HG02623 (cell line): ENCODE measurements around the gene HOXC9.

ENCODE experiments used
- ATAC-seq: cut with Tn5 transposase; IDR thresholded peaks from one replicate; pipeline ENCODE4 v1.9.1; 2021; ENCODE audit warnings: moderate library complexity; ENCODE audit not compliant: unreplicated experiment

Gene HOXC9

DNA sequence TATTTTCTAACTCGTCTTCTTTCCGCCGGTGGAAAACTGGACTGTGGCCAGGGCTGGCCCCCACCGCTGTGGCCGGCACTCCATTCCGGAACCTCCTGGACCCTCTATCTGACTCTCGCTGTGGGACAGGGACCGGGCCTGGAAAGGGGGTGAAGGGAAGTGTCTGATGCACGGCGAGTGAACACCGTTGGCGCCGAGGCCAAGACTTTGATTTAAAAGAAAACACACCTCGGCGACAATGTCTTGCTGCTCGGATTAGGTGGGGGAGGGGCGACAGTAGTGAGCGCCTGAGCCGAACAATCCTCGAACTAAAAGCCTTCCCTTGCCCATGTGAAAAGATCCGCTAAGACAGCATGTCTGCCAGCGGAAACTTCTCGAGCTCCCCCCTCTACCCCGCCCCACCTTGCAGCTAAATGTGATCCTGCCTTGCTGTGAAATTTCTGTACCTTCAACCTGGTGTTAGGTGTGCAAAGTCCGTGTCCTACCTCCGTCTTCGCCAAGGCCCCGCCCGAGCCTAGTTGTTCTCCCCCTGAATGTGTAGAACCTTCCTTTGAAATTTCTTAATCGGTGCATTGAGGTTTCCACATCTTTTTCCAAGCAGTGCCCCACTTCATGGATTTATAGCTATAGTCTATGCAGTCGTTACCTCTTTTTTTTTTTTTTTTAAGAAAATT, 24.3 kb upstream of the HOXC9 start:
- no peak for ATAC-seq

DNA sequence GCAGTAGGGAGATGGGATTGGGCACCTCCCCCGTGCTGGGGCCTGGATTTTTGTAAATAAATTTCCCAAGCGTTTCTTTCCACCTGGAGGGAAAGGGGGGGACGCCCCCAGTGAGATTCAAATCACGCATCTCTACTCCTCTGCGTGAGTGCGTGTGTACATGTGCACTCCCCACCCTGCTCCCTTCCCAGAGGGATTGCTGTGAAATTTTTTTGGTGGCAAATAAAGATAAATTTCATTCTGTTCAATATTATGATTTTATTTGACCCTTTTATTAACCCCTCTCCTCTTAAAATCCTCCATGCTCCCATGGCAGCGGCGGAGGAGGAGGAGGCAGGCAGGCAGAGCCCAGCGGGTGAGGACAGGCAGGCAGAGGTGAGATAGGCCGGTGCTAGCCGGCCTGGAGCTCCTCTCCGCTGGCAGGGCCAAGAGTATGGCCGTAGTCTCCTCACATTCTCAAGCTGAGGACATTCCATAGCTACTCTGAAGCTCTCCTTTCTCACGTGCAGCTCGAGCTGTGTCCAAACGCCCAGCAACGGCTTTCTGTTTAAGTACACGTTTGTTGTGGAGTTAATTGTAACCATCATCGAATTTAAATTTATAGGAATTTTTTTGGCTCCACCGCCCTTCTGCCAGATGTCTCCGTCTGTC, 23.7 kb upstream of the HOXC9 start:
- ATAC-seq, result no peak

GRCh38 chr12:53976823-53977595, 23.0 kb upstream of the HOXC9 start:
- no peak for ATAC-seq

- no peak for ATAC-seq
Measured at GRCh38 chr12:53977596-53978445, 22.1 kb upstream of the HOXC9 start.

GRCh38 chr12:53978477-53979356, 21.2 kb upstream of the HOXC9 start:
- ATAC-seq, result no peak

- ATAC-seq, result no peak
Measured at GRCh38 chr12:53980104-53980801, 19.7 kb upstream of the HOXC9 start.

DNA sequence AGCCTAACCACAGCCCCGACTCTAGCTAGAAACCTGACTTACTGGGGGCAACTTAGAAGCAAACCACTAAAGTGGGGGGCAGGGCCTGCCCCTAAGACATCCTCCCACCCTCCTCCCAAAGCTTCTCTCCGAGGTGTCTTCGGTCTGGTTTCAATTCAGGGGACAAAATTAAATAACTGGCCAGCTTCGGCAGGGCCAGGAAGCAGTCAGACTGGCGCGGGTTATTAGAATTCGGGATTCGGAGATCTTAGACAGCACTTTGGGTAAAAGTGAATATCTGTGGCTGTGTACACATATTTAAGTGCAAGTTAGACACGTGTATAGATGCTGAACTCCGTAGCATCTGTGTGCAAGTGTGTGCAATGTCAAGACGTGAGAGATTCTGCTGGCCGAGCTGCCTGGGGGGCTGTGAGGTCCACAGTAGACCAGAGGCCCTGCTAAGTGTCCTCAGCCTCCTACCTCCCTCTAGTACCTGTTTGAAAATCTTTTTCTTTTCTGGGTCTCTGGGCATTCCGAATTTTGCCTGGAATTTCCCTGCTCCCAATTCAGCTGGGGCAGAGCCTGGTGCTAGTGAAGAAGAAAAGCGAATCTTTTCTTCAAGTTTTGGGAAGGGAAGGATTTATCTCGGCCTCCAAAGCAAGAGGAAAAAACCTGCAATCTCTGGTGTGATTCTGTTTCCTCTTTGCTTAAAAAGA, 19.0 kb upstream of the HOXC9 start:
- no peak for ATAC-seq

DNA sequence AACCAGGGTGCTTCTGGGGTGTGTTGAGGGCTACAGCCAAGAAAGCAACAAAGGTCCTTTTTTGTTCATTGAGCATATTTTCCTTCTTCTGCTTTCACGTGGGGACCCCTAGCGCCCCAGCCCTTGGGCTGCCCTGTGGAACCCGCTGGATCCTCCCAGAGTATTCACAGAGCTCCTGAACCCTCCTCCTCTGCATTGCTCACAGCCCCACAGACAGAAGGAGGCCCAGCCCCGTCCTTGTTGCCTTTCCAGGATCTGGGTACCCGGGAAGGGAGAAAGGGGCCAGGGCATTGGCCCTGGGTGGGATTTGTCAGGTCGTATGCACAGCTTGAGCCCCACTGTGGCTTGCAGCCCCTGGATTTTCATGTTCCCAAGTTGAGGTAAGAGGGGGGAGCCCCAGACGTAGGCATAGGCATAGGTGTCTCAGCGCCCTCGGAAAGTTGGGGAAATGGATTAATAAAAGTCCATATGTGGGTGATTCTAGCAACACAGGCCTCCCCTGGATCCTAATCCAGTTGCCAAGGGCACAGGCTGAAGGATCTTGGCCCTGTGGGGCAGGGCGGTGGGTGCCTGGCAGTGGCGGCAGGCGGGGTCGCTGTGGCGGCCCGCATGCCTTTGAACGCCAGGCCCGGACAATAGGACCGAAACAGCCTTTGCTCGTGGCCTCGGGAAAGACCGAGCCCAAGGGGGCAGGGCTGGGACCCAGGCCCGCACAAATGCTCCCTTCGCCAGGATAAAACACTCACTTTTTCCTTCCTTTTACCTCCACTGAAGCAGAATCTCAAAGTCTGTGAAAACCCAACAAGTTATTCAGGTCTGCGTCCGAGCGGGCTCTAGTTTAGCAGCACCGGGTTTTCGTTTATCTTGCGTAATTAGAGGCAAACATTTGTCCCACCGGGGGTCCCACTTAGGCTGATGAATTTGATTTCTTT, 18.1 kb upstream of the HOXC9 start:
- no peak for ATAC-seq

DNA sequence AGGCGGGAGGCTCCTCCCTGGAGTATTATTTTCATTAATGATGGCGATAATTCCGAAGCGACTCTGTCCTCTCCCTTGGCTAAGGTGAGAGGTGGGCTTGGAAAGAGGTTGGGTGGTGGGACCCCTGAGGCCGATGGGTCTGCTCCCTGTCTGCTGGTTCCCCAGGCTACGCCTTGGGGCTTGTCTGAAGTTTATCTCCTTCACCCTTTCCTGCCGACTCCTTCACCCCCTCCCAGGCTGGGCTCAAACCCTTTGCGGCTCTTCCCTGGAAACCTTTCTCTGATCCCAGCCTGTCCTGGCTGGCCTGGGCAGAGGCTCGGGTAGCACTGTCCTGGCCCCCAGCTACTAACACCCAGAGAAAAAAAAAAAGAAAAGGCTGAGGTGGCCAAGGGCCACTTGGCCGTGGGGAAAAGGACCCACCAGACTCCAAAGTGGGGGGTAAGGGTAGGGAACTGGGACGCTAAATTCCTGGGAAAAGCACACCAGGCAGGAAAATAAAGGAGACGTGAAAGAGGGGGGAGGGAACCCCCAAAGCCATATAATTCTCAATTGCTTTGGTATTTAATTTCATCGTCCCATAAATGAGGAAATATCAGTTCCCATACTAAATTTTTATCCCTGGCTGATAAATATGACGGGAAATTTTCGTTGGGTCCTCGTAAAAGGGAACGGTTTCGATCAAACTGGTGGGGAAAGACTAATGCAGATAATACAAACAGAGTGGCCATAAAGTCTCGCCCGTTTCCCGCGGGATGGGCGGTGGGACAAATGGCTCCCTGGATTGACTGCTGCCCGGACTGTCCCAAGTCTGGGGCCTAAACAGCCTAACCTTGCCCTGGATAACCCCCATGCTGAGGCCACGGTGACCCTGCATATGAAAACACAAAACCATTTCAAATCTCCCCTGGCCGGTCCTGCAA, 17.1 kb upstream of the HOXC9 start:
- no peak for ATAC-seq

- ATAC-seq, result no peak
Measured at GRCh38 chr12:53983568-53983949, 16.4 kb upstream of the HOXC9 start.

DNA sequence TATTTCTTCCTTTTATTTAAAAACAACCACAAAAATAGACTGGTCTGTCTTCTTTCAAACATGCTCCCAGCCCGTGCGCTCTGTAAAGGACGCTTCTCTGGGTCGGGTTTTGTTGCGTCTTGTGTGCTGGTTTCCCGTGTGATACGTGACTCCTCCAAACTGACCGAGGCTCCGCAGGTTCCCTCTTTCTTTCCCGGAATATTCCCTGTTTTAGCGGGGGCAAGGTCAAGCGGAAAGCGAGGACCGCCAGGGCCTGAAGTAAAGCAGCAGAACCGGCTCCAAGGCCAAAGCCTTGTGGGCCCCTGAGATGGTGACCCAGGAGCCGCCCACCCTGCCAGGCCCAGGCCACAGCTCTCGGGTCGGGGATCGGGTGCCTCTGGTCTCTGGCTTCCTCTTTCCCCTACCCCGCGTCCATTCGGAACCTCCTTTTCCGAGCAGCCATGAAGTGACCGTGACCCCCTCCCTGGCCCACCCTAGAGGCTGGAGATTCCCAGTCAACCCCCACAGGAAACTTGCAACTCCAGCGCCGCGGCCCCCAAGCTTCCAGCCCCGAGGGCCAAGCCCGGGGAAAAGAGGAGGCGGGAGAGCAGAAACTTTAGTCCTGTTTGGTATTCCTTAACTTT, 15.9 kb upstream of the HOXC9 start:
- no peak for ATAC-seq

- no peak for ATAC-seq
Measured at GRCh38 chr12:53984901-53985691, 14.9 kb upstream of the HOXC9 start, which contains the start of gene HOXC10. TSS of gene HOXC10 (plus strand) at chr12:53985146. CDS start at chr12:53985260, 114 bp downstream.

DNA sequence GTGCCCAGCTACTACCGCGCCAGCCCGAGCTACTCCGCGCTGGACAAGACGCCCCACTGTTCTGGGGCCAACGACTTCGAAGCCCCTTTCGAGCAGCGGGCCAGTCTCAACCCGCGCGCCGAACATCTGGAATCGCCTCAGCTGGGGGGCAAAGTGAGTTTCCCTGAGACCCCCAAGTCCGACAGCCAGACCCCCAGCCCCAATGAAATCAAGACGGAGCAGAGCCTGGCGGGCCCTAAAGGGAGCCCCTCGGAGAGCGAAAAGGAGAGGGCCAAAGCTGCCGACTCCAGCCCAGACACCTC, 14.3 kb upstream of the HOXC9 start:
- no peak for ATAC-seq

DNA sequence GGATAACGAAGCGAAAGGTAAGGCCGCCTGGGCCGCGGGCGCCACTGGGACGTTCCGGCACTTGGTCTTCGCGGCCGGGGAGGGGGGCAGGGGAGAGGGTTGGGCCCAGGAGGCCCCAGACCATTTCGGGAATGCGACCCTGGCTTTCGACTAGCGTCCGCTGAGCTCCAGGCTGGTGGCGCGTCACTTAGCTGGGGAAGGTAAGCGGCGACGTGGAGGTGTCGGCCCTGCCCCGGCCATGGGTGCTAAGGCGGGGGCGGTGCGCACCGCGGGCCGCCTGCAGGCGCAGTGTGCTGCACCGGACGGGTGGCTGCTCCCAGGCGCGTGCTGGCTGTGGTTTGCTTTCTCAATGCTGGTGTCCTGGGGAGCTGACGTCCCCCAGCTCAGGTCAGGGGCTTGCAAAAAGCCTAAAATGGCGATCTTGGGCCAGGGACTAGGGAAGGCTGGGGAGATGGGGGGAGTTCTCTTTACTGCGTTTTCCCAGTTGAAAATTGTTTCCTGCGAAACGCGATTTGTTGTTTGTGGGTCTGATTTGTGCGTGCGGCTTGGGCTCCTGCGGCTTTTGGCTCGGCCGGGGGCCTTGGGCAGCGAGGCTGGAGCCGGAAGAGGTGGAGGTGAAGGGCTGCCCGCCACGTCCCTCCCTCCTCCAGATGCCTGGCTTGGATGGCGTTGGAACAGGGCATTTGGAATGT, 13.8 kb upstream of the HOXC9 start:
- no peak for ATAC-seq
